ENCODE results near the gene LRRC3C.

LRRC3C gene

DNA sequence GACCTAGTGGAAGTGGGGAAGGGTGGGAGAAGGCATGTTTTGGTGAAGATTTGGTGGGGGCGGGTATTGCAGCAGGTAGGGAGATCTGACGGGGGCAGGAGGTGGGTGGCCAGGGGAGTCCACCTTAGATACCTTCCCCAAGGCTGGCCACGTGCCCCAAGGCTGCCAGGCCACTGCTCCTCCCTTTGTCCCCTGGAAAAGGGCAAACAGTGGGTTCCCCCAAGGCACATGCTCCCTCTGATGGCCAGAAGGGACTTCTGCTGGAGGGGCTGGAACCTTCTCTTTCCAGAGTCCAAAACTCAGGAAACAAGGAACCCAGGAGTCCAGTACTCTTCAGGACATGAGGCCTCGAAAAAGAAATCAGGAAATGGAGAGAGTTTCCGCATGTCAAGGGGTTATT is 46.9 kb downstream of the LRRC3C start:
- H2AFZ ChIP-seq (ENCODE audit: low read depth, low read length, severe bottlenecking): no peak overlapping the region
- no peaks in the 10 kb centered on the region for H3K9me2 ChIP-seq (replicated peaks; ENCODE audit: insufficient read depth, low read length)
- no peak overlapping the region for H3K27ac ChIP-seq (ENCODE audit: low read depth, low read length)
- no peak overlapping the region for H3K4me2 ChIP-seq (ENCODE audit: low read depth, low read length, poor library complexity, severe bottlenecking)
- TF ChIP-seq, protein P1, sequence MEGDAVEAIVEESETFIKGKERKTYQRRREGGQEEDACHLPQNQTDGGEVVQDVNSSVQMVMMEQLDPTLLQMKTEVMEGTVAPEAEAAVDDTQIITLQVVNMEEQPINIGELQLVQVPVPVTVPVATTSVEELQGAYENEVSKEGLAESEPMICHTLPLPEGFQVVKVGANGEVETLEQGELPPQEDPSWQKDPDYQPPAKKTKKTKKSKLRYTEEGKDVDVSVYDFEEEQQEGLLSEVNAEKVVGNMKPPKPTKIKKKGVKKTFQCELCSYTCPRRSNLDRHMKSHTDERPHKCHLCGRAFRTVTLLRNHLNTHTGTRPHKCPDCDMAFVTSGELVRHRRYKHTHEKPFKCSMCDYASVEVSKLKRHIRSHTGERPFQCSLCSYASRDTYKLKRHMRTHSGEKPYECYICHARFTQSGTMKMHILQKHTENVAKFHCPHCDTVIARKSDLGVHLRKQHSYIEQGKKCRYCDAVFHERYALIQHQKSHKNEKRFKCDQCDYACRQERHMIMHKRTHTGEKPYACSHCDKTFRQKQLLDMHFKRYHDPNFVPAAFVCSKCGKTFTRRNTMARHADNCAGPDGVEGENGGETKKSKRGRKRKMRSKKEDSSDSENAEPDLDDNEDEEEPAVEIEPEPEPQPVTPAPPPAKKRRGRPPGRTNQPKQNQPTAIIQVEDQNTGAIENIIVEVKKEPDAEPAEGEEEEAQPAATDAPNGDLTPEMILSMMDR (IDR thresholded peaks at IDR 0.05; ENCODE audit: insufficient read depth, low read length, poor library complexity, severe bottlenecking): no peak
- no peak for TF ChIP-seq EZH2phosphoT487 (conservative IDR thresholded peaks at IDR 0.05; ENCODE audit: low read length)
- no peaks in the 10 kb centered on the region for H3K79me2 ChIP-seq (ENCODE audit: insufficient read depth, low read length)
- no peaks in the 10 kb centered on the region for H3K9me3 ChIP-seq (ENCODE audit: insufficient read depth, low read length)
- no peaks in the 10 kb centered on the region for H4K20me1 ChIP-seq (ENCODE audit: low read depth, low read length)
- H3K36me3 ChIP-seq (ENCODE audit: low read length): no peaks in the 10 kb centered on the region
- no peak overlapping the region for H3K4me3 ChIP-seq (ENCODE audit: insufficient read depth, low read length, poor library complexity, severe bottlenecking)
- H3K9ac ChIP-seq (ENCODE audit: low read length): no peak overlapping the region
- H3K27me3 ChIP-seq (ENCODE audit: low read length): no peaks in the 10 kb centered on the region
- H3F3A ChIP-seq (ENCODE audit: insufficient read depth): no peaks in the 10 kb centered on the region

DNA sequence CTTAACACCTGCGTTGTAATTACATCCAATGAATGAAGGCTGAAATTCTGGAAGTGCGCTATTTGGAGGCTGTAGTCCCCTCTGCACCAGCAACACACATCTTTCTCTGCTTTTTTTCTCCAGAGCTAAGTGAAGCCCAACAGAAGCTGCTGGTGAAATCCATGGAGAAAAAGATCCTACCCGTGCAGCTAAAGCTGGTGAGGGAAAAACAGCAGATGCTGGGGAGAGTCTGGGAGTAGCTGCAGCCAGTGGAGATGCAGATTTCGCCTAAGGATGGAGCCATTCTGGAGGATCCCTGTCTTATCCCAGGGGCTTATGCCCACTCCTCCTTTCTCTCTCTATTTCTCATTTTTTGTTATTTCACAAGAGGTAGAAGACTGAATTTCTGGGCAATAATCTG is 48.3 kb downstream of the LRRC3C start:
- H3K9me3 ChIP-seq (ENCODE audit: insufficient read depth, low read length): no peaks in the 10 kb centered on the region
- H3K79me2 ChIP-seq (ENCODE audit: insufficient read depth, low read length): peaks cover under 1% of the 10 kb centered on the region
- no peaks in the 10 kb centered on the region for H3F3A ChIP-seq (ENCODE audit: insufficient read depth)
- H3K27me3 ChIP-seq (ENCODE audit: low read length): no peaks in the 10 kb centered on the region
- H2AFZ ChIP-seq (ENCODE audit: low read depth, low read length, severe bottlenecking): no peak overlapping the region
- TF ChIP-seq, protein P1 (IDR thresholded peaks at IDR 0.05; ENCODE audit: insufficient read depth, low read length, poor library complexity, severe bottlenecking): no peak
- TF ChIP-seq EZH2phosphoT487 (conservative IDR thresholded peaks at IDR 0.05; ENCODE audit: low read length): no peak
- no peak overlapping the region for H3K9ac ChIP-seq (ENCODE audit: low read length)
- no peaks in the 10 kb centered on the region for H4K20me1 ChIP-seq (ENCODE audit: low read depth, low read length)
- no peak overlapping the region for H3K4me2 ChIP-seq (ENCODE audit: low read depth, low read length, poor library complexity, severe bottlenecking)
- no peak overlapping the region for H3K27ac ChIP-seq (ENCODE audit: low read depth, low read length)
- no peaks in the 10 kb centered on the region for H3K9me2 ChIP-seq (replicated peaks; ENCODE audit: insufficient read depth, low read length)
- no peak overlapping the region for H3K4me3 ChIP-seq (ENCODE audit: insufficient read depth, low read length, poor library complexity, severe bottlenecking)
- no peaks in the 10 kb centered on the region for H3K36me3 ChIP-seq (ENCODE audit: low read length)

DNA sequence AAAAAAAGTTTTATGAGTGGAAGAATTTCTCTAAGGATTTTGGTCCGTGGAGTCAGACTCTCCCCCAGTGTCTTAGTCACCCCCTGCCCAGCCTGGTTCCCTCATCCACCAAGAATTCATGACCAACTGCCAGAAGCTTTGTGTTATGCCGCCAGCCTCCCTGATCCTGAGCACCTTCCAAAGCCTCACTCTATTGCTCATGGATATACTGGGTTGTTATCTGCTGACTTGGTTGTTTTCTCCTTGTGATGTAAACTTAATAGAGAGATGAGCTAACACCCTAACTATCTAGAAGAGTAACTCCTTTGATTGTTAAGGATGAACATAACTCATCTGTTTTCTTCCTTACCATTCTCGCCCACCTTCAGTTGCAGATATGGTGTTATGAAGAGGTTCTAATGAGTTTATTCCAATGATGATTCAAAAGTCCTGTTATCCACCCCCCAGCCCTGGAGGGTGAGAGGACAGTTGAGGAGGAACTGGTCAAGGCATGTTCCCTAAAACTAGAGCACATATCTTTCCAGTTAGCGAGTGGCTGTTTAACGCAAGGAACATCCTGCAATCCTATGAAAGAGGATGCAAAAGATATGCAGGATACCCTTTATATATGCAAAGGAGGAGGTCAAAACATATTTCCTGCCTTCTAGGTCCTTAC is 51.6 kb downstream of the LRRC3C start:
- Histone ChIP-seq H3K9ac (ENCODE audit: low read length) (no peak overlapping the region), H3K9me3 (ENCODE audit: insufficient read depth, low read length) (no peaks in the 10 kb centered on the region), H2AFZ (ENCODE audit: low read depth, low read length, severe bottlenecking) (no peak overlapping the region), H3K9me2 (replicated peaks; ENCODE audit: insufficient read depth, low read length) (no peaks in the 10 kb centered on the region), H4K20me1 (ENCODE audit: low read depth, low read length) (peaks cover 8% of the 10 kb centered on the region; the same call in 1 of the 2 replicates), H3K4me3 (ENCODE audit: insufficient read depth, low read length, poor library complexity, severe bottlenecking) (no peak overlapping the region), H3K27ac (ENCODE audit: low read depth, low read length) (no peak overlapping the region), H3K79me2 (ENCODE audit: insufficient read depth, low read length) (peaks cover 31% of the 10 kb centered on the region), H3K4me2 (ENCODE audit: low read depth, low read length, poor library complexity, severe bottlenecking) (peak overlapping the region; percentile 75), H3K36me3 (ENCODE audit: low read length) (no peaks in the 10 kb centered on the region; the same call in 1 of the 2 replicates), H3K27me3 (ENCODE audit: low read length) (no peaks in the 10 kb centered on the region), H3F3A (ENCODE audit: insufficient read depth) (no peaks in the 10 kb centered on the region; the same call in 1 of the 2 replicates)
- TF ChIP-seq, protein P1 (IDR thresholded peaks at IDR 0.05; ENCODE audit: insufficient read depth, low read length, poor library complexity, severe bottlenecking): no peak
- no peak for TF ChIP-seq EZH2phosphoT487 (conservative IDR thresholded peaks at IDR 0.05; ENCODE audit: low read length)

Data from SU-DHL-6 (cell line).